HUDEP-2 (cell line): ENCODE results near the gene PCGF6.
"Not testable (repeated sequence)": the region's sequence is repeated elsewhere in the genome, so short reads cannot be mapped to it uniquely, and the experiment has no call there.

Experiments
- DNase-seq, 76 experiments: peaks; one replicate each; lab custom pipeline; 2025; ENCODE audit not compliant: unreplicated experiment in 76 of 76; lab: John Stamatoyannopoulos, UW

PCGF6 gene

DNA sequence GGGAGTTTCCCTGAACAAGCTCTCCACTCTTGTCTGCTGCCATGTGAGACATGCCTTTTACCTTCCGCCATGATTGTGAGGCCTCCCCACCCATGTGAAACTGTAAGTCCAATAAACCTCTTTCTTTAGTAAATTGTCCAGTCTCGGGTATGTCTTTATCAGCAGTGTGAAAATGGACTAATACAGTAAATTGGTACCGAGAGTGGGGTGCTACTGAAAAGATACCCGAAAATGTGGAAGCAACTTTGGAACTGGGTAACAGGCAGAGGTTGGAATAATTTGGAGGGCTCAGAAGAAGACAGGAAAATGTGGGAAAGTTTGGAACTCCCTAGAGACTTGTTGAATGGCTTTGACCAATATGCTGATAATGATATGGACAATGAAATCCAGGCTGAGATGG, 92.0 kb downstream of the PCGF6 start:
- not testable (repeated sequence) for DNase-seq

DNA sequence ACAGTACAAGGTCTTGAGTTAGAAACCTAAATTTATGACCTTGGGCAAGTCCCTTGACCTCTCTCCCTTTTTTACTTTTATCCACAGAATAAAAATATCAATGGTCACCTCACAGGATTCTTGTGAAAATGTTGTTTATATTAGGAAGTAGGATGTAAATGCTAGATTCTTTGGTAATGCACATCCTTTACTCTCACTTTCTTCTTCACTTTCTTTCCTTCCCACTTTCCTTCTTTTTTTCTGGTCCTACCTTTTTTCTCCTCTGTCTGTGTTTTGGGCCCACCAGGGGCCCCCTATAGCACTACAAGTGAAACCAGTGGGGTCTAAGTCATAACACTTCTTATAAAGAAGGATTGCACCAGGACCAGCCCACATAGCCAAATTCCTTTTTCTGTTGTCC, 93.1 kb downstream of the PCGF6 start:
- no peak for DNase-seq

DNA sequence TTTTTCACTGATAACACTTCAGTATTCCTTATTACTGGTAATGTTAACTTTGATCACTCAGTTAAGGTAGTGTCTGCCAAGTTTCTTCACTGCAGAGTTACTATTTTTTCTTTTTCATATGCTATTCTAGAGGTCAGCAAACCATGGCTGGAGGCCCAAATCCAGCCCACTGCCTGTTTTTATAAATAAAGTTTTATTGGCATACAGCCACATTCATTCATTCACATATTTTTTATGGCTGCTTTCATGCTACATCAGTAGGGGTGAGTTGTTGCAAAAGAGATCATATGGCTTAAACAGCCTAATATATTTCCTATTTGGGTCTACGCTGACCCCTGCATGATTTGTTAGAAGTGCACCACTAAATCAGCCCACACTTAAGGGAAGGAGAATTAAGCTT, 94.3 kb downstream of the PCGF6 start:
- no peak for DNase-seq

DNA sequence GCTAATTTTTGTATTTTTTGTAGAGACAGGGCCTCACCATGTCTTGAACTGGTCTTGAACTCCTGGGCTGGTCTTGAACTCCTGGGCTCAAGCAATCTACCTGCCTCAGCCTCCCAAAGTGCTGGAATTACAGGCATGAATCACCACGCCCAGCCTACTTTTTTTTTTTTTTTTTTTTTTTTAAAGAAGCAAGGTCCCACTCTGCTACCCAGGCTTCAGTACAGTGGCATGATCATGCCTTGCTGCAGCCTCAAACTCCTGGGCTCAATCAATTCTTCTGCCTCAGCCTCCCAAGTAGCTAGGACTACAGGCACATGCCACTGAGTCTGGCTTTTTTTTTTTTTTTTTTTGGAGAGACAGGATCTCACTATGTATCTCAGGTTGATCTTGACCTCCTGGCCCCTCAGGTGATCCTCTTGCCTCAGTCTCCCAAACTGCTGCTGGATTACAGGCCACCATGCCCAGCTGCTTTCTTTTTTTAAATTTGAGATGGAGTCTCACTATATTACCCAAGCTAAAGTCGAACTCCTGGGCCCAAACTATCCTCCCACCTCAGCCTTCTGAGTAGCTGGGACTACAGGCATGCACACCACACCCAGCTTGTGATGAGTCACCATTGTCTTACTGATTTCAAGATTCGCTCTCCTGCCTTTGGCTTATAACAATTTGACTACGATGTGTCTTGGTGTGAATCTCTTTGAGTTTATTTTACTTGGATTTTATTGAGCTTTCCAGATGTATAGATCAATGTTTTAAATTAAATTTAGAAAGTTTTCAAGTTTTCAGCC, 96.2 kb downstream of the PCGF6 start:
- peak in 40 of 76 experiments; percentile 3 to 69 (median 26) for DNase-seq

- no peak for DNase-seq
Observed at GRCh38 chr10:103254113-103254512, 96.8 kb downstream of the PCGF6 start.
